ENCODE results near the gene ZNF513. TPM values are rescaled to one million over a fixed set of nuclear protein-coding genes. Genes with fewer than 3 reads are reported as not detected.

The ZNF513 gene
- total RNA-seq, 1 experiment from 2014 or later, result 13.8 TPM

DNA sequence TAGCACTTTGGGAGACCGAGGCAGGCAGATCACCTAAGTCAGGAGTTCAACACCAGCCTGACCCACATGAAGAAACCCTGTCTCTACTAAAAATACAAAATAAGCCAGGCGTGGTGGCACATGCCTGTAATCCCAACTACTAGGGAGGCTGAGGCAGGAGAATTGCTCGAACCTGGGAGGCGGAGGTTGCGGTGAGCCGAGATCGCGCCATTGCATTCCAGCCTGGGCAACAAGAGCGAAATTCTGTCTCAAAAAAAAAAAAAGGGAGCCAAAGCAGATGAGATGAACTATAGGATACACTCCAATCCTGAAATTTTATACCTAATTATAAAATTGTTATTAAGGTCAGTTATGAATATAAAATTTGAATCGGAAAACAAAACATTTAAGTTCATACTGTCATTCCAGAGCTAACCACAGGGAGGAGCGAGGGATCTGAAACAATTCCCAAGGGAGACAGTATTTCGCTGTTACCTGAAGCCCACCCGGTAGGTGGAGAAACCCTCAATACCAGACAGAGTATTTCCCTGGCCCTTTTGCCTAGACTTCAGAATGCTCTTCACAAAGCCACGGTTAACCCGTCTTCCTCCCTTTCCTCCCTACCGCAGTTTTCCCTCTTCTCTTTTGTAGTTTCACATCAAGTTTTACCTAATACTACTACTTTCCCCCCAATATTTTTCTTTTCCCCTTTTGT lies 27.4 kb upstream of the ZNF513 start:
- no peaks in the 10 kb centered on the region for H3K27me3 ChIP-seq
- DNase-seq, result peak; percentile 39 to 72
- peaks cover 26% of the 10 kb centered on the region for H3K36me3 ChIP-seq
- H3K4me1 ChIP-seq, result peaks cover 9% of the 10 kb centered on the region
- peak overlapping the region; percentile 98 for H3K4me3 ChIP-seq
- H3K9me3 ChIP-seq (replicated peaks), result no peaks in the 10 kb centered on the region
- no peak overlapping the region; the same call in 1 of the 2 replicates for H3K27ac ChIP-seq

DNA sequence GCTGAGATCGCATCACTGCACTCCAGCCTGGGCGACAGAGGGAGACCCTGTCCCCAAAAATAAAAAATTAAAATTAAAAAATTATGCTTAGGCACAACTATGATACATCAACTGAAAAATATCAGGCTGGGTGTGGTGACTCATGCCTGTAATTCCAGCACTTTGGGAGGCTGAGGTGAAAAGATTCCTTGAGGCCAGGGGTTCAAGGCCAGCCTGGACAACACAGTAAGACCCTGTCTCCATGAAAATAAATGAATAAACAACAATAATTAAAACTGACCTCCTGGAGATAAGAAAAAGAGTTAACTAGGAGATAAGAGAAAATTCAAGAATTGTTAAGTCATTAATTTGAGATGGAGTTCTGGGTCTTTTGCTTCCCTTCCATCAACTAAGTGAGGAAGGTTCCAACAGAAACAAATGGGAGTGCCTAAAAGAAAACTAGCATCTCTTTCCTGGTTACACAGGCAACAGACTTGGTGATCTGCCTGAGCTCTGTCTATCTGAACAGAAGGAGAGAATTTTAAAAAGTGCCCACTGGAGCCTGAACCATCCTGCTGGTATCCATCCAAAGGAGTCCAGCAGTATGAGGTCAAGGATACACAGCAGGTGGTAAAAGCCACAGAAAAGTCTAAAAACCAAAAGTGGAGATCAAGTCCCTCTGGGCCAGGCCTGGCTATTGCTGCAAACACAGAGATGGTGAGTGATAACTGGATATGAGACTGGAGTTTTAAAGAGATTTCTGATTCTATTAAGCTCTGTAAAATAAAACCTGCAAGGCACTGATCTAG lies 20.0 kb upstream of the ZNF513 start:
- no peak overlapping the region for H3K27ac ChIP-seq
- H3K4me3 ChIP-seq, result no peak overlapping the region
- no peaks in the 10 kb centered on the region for H3K9me3 ChIP-seq (replicated peaks)
- H3K4me1 ChIP-seq, result no peaks in the 10 kb centered on the region
- DNase-seq, result peak in 1 of 2 experiments; percentile 48
- peaks cover 49% of the 10 kb centered on the region for H3K36me3 ChIP-seq
- H3K27me3 ChIP-seq, result no peaks in the 10 kb centered on the region

DNA sequence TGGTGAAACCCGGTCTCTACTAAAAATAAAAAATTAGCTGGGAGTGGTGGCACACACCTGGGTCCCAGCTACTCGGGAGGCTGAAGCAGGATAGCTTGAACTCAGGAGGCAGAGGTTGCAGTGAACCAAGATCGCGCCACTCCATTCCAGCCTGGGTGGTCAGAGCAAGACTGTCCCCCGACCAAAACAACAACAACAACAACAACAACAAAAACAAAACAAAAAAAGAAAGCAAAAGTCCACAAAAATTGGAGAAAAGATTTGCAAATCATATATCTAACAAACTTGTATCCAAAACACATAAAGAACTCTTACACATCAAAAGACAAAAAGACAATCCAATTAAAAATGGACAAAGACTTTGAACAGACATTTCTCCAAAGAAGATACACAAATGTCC lies 18.4 kb upstream of the ZNF513 start:
- Histone ChIP-seq H3K27ac (no peak overlapping the region), H3K36me3 (peaks cover 43% of the 10 kb centered on the region), H3K27me3 (no peaks in the 10 kb centered on the region), H3K4me3 (no peak overlapping the region), H3K9me3 (replicated peaks) (no peaks in the 10 kb centered on the region), H3K4me1 (no peaks in the 10 kb centered on the region)
- no peak for DNase-seq

- H3K36me3 ChIP-seq, result peaks cover 45% of the 10 kb centered on the region
- H3K4me1 ChIP-seq, result no peaks in the 10 kb centered on the region
- no peak overlapping the region for H3K4me3 ChIP-seq
- H3K27ac ChIP-seq, result no peak overlapping the region
- no peak for DNase-seq
- H3K27me3 ChIP-seq, result no peaks in the 10 kb centered on the region
- 0 out of 2 replicates have a peak, but pooled peaks cover 4% of the 10 kb centered on the region for H3K9me3 ChIP-seq (replicated peaks)
Observed at GRCh38 chr2:27393225-27393624, 12.7 kb upstream of the ZNF513 start.

- no peaks in the 10 kb centered on the region for H3K4me1 ChIP-seq
Observed at GRCh38 chr2:27390822-27391679, 10.5 kb upstream of the ZNF513 start.

GRCh38 chr2:27381577-27382181 lies 1.1 kb upstream of the ZNF513 start:
- H3K36me3 ChIP-seq, result peaks cover 79% of the 10 kb centered on the region
- H3K9me3 ChIP-seq (replicated peaks), result no peaks in the 10 kb centered on the region
- H3K4me3 ChIP-seq, result no peak overlapping the region
- H3K27ac ChIP-seq, result no peak overlapping the region
- no peak for DNase-seq
- H3K4me1 ChIP-seq, result peaks cover 13% of the 10 kb centered on the region; the same call in 1 of the 2 replicates
- H3K27me3 ChIP-seq, result no peaks in the 10 kb centered on the region

More at GRCh38 chr2:27390822-27391679, 10.5 kb upstream of the ZNF513 start:
- peaks cover 48% of the 10 kb centered on the region for H3K36me3 ChIP-seq
- H3K27ac ChIP-seq, result no peak overlapping the region
- 0 out of 2 replicates have a peak, but pooled peaks cover 4% of the 10 kb centered on the region for H3K9me3 ChIP-seq (replicated peaks)
- DNase-seq, result no peak
- no peaks in the 10 kb centered on the region for H3K27me3 ChIP-seq
- no peak overlapping the region for H3K4me3 ChIP-seq

DNA sequence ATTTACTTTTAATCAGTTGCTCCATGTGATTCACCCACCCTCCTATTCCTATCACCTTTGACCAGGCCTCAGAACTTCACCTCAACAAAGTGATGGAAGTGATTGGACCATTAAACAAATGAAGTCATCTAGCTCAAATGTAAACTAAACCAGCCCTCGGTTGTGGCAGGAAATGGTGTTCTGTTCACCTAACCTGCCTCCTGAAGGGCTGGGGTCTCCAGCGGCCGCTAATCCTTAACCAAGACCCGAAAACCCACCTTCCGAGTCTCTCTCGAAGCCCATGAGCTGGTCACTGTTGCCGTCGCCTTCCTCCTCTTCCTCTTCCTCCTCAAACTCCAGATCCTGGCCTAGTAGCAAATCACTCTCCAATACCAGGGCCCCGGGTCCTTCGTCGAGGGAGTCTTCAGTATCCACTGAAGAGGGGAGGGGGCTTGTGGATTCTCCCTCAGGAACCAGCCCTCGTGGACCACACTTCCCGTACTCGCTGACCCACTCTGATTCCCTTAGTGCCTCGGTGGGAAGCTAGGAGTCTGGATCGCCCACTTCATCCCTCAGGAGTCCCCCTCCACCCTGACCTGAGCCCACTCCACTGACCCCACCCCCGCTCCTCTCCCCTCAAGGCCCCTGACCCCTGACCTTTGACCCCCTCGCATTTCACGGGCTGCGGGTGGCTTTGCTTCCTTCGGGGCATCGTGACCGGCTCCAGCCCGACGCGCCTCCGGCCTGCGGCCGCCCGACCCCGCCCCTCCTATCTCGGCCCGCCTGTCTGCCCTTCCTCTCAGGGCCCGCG lies 503 bp downstream of the ZNF513 start:
- Histone ChIP-seq H3K27me3 (no peaks in the 10 kb centered on the region), H3K27ac (peak overlapping the region; percentile 69), H3K36me3 (peaks cover 78% of the 10 kb centered on the region), H3K9me3 (replicated peaks) (no peaks in the 10 kb centered on the region), H3K4me1 (peaks cover 13% of the 10 kb centered on the region; the same call in 1 of the 2 replicates), H3K4me3 (peak overlapping the region; percentile 64)
- DNase-seq, result peak in 1 of 2 experiments; percentile 46

GRCh38 chr2:27379383-27379835 lies 1.1 kb downstream of the ZNF513 start:
- DNase-seq, result no peak
- H3K27ac ChIP-seq, result peak overlapping the region; percentile 69; the same call in 1 of the 2 replicates
- H3K27me3 ChIP-seq, result no peaks in the 10 kb centered on the region
- H3K4me3 ChIP-seq, result peak overlapping the region; percentile 64
- peaks cover 76% of the 10 kb centered on the region for H3K36me3 ChIP-seq
- peaks cover 13% of the 10 kb centered on the region; the same call in 1 of the 2 replicates for H3K4me1 ChIP-seq
- no peaks in the 10 kb centered on the region for H3K9me3 ChIP-seq (replicated peaks)

GRCh38 chr2:27378809-27379290 lies 1.7 kb downstream of the ZNF513 start:
- no peaks in the 10 kb centered on the region for H3K27me3 ChIP-seq
- no peak overlapping the region; the same call in 1 of the 2 replicates for H3K4me3 ChIP-seq
- H3K27ac ChIP-seq, result no peak overlapping the region
- no peaks in the 10 kb centered on the region for H3K9me3 ChIP-seq (replicated peaks)
- H3K4me1 ChIP-seq, result peaks cover 13% of the 10 kb centered on the region; the same call in 1 of the 2 replicates
- DNase-seq, result no peak
- peaks cover 71% of the 10 kb centered on the region for H3K36me3 ChIP-seq

DNA sequence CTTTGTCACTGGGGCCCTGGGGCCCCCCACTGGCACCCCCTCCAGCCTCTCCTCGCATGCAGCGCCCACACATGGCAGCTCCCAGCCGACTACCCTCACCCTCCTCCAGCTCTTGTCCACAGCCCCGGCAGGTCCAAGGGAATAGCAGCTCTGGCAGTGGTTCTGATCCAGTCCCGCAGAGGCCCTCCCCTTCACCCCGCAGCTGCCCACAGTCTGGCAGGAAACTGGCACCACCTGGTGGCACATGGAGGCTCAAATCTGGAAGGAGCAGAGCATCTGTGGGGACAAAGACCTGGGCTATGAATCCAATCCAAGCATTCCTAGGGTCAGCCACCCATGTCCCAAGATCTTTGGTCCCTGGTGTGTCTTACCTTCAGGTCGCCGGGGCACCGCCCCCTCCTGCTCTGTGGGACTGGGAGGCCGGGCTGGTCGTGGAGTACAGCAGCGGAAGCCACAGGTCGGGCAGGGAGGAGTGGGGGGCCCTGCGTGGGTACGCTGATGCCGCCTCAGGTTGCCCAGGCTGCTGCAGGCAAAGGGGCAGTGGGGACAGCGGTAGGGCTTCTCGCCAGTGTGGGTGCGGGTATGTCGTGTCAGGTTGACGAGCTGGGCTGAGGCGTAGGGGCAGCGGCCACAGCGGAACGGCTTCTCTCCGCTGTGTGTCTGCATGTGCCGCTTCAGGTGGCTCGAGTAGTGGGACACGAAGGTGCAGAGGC lies 2.3 kb downstream of the ZNF513 start:
- peaks cover 70% of the 10 kb centered on the region for H3K36me3 ChIP-seq
- no peak overlapping the region for H3K4me3 ChIP-seq
- H3K27me3 ChIP-seq, result no peaks in the 10 kb centered on the region
- no peak for DNase-seq
- no peak overlapping the region for H3K27ac ChIP-seq
- H3K4me1 ChIP-seq, result peaks cover 13% of the 10 kb centered on the region; the same call in 1 of the 2 replicates
- H3K9me3 ChIP-seq (replicated peaks), result no peaks in the 10 kb centered on the region

DNA sequence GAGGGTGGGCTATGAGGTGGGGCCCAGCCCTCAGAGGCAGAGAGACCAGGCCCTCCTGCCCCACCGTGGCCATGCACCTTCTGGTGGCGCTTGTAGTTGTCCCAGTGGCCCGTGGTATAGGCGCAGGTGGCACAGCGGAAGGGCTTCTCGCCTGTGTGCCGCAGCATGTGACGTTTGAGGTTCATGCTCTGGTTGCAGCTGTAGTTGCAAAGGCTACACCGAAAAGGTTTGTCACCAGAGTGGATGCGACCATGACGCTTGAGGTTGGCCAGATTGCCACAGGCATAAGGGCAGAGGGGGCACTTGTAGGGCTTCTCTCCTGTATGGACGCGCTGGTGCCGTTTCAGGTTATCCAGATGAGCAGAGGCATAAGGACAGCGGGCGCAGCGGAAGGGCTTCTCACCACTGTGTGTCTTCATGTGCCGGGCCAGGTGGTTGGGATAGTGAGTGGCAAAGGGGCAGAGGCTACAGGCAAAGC lies 2.9 kb downstream of the ZNF513 start:
- no peaks in the 10 kb centered on the region for H3K27me3 ChIP-seq
- H3K4me3 ChIP-seq, result no peak overlapping the region
- no peaks in the 10 kb centered on the region for H3K9me3 ChIP-seq (replicated peaks)
- H3K4me1 ChIP-seq, result peaks cover 13% of the 10 kb centered on the region; the same call in 1 of the 2 replicates
- peaks cover 69% of the 10 kb centered on the region for H3K36me3 ChIP-seq
- DNase-seq, result no peak
- H3K27ac ChIP-seq, result no peak overlapping the region

GRCh38 chr2:27376866-27377617 lies 3.5 kb downstream of the ZNF513 start:
- Histone ChIP-seq H3K27me3 (no peaks in the 10 kb centered on the region), H3K4me3 (no peak overlapping the region), H3K9me3 (replicated peaks) (no peaks in the 10 kb centered on the region), H3K27ac (no peak overlapping the region), H3K36me3 (peaks cover 65% of the 10 kb centered on the region), H3K4me1 (peaks cover 16% of the 10 kb centered on the region; the same call in 1 of the 2 replicates)
- DNase-seq, result no peak

Measured in SJCRH30 (cell line).